Epithelial cell of proximal tubule (primary cell): ENCODE results near the gene CLIP1. TPM values are rescaled to one million over a fixed set of nuclear protein-coding genes. Genes with fewer than 3 reads are reported as not detected.

Source experiments
- DNase-seq: peaks from one replicate; pipeline ENCODE4 v3.0.0-alpha.2; 2011; ENCODE audit warnings: low read depth
- H3K4me3 ChIP-seq: 2 replicates; pipeline ENCODE4 v1.5.1; 2011; ENCODE audit warnings: low read depth, mild to moderate bottlenecking, low read length
- CTCF ChIP-seq: conservative IDR thresholded peaks from 2 replicates; pipeline ENCODE4 v1.5.1; 2012; ENCODE audit warnings: low read depth, mild to moderate bottlenecking, low read length
- total RNA-seq: library from RNA; depleted of rRNA; stranded (reverse); fragments of >200 nt; gene quantifications from 2 replicates; pipeline ENCODE4 v1.2.3, GENCODE V29; 2015

The CLIP1 gene
- total RNA-seq, 1 donor from 2014 or later: 49.6 TPM

GRCh38 chr12:122311696-122312095, 110.8 kb downstream of the CLIP1 start:
- TF ChIP-seq CTCF: no peak
- no peak for DNase-seq
- no peak overlapping the region for H3K4me3 ChIP-seq

GRCh38 chr12:122310626-122311333, 111.7 kb downstream of the CLIP1 start:
- TF ChIP-seq CTCF: no peak
- no peak for DNase-seq
- H3K4me3 ChIP-seq: no peak overlapping the region

GRCh38 chr12:122309564-122310121, 112.8 kb downstream of the CLIP1 start:
- H3K4me3 ChIP-seq: no peak overlapping the region
- DNase-seq: no peak
- TF ChIP-seq CTCF: no peak

GRCh38 chr12:122308811-122309210, 113.7 kb downstream of the CLIP1 start:
- TF ChIP-seq CTCF: no peak
- no peak for DNase-seq
- H3K4me3 ChIP-seq: no peak overlapping the region

- no peak for TF ChIP-seq CTCF
- H3K4me3 ChIP-seq: no peak overlapping the region
- DNase-seq: no peak
These were observed 116.1 kb downstream of the CLIP1 start for GRCh38 chr12:122306407-122306806.

- H3K4me3 ChIP-seq: no peak overlapping the region
- DNase-seq: no peak
- no peak for TF ChIP-seq CTCF
These were observed 117.5 kb downstream of the CLIP1 start for GRCh38 chr12:122304924-122305323.

GRCh38 chr12:122303068-122303467, 119.4 kb downstream of the CLIP1 start:
- DNase-seq: no peak
- H3K4me3 ChIP-seq: no peak overlapping the region
- no peak for TF ChIP-seq CTCF
